ENCODE measurements around the gene TK2. TPM values are rescaled to one million over a fixed set of nuclear protein-coding genes. Genes with fewer than 3 reads are reported as not detected.

The TK2 gene
- total RNA-seq, 1 donor from 2014 or later, result 13.7 TPM

DNA sequence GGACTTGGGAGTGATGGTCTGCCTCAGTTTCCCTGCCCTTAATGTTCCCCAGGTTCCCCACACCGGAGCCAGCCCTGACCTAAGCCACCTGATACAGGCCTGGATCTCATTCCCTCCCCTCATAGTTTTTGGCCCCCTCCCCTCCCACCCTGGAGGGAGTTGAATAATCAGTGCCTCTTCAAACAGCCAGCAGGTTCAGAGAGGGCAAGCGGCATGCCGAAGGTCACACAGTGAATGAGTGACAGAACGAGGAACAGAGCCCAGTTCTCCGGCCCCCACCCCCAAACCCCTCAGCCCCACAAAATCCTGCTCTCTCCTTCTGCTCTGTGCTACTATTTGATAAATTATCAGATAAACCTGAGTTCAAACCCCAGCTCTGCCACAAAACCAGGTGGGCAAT, 91.6 kb downstream of the TK2 start:
- no peak for DNase-seq (ENCODE audit: low read depth)
- no peak overlapping the region for H3K4me3 ChIP-seq (ENCODE audit: low read depth, low read length)
- TF ChIP-seq, protein P1, sequence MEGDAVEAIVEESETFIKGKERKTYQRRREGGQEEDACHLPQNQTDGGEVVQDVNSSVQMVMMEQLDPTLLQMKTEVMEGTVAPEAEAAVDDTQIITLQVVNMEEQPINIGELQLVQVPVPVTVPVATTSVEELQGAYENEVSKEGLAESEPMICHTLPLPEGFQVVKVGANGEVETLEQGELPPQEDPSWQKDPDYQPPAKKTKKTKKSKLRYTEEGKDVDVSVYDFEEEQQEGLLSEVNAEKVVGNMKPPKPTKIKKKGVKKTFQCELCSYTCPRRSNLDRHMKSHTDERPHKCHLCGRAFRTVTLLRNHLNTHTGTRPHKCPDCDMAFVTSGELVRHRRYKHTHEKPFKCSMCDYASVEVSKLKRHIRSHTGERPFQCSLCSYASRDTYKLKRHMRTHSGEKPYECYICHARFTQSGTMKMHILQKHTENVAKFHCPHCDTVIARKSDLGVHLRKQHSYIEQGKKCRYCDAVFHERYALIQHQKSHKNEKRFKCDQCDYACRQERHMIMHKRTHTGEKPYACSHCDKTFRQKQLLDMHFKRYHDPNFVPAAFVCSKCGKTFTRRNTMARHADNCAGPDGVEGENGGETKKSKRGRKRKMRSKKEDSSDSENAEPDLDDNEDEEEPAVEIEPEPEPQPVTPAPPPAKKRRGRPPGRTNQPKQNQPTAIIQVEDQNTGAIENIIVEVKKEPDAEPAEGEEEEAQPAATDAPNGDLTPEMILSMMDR (conservative IDR thresholded peaks at IDR 0.05; ENCODE audit: low read depth, low read length), result no peak

Other genes starting within 250 kb of the TK2 start
- 0.63 and 1.2 TPM in 2 replicates for gene CDH5, start 183.4 kb downstream of the TK2 start, total RNA-seq
- gene BEAN1, start 122.8 kb downstream of the TK2 start, total RNA-seq, result 2.3 and 7.0 TPM in 2 replicates
- 136 and 159 TPM in 2 replicates for gene CKLF, start 2.5 kb upstream of the TK2 start, total RNA-seq
- gene CMTM1, start 16.3 kb upstream of the TK2 start, total RNA-seq, result 4.3 and 5.0 TPM in 2 replicates
- 0.29 and 1.8 TPM in 2 replicates for gene CMTM2, start 29.3 kb upstream of the TK2 start, total RNA-seq
- gene CMTM3, start 54.6 kb upstream of the TK2 start, total RNA-seq, result 122 and 141 TPM in 2 replicates
- gene CMTM4, start 146.6 kb upstream of the TK2 start, total RNA-seq, result 16.8 and 35.1 TPM in 2 replicates
- 55.3 and 63.1 TPM in 2 replicates for gene DYNC1LI2, start 201.5 kb upstream of the TK2 start, total RNA-seq

Data from epithelial cell of proximal tubule (primary cell).